ENCODE measurements around the gene DDX54. TPM values are rescaled to one million over a fixed set of nuclear protein-coding genes. Genes with fewer than 3 reads are reported as not detected.

Gene DDX54
- total and polyA plus RNA-seq, 2 of the 8 experiments (the other 6 are each of a cell fraction or from before 2014, with no cell fraction given): 64.9 to 113 TPM

DNA sequence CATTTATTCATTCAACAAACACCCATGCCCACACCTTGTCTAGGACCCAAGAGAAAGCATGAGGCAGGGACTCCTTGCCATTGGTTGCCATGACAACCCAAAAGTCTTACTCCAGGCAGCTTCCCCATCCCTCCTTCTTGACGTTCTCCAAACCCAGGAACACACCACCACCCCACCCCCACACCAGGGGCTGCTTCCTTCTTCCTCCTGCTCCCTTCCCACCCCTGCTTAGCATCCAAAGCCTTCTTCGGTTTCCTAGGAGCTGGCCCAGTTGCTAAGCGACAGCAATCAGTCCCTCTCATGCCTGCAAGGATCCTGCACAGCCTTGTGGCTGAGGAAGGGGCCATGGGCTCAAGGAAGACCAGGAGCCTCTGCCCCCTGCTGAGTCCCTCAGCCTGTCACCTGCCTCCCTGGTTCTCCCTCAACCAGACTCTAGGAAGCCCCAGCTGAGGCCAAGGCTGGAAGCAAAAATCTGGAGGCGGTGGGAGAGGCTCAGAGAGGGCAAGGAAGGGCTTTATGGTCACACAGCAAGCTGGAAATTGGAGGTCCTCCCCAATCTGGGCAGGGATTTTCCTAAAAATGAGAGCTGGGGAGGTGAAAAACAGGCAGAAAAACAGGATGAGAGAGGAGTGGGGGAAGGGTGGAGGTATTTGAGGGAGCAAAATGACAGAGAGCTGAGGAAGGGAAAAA is 65.2 kb downstream of the DDX54 start (continued):
- TF ChIP-seq, protein P1, sequence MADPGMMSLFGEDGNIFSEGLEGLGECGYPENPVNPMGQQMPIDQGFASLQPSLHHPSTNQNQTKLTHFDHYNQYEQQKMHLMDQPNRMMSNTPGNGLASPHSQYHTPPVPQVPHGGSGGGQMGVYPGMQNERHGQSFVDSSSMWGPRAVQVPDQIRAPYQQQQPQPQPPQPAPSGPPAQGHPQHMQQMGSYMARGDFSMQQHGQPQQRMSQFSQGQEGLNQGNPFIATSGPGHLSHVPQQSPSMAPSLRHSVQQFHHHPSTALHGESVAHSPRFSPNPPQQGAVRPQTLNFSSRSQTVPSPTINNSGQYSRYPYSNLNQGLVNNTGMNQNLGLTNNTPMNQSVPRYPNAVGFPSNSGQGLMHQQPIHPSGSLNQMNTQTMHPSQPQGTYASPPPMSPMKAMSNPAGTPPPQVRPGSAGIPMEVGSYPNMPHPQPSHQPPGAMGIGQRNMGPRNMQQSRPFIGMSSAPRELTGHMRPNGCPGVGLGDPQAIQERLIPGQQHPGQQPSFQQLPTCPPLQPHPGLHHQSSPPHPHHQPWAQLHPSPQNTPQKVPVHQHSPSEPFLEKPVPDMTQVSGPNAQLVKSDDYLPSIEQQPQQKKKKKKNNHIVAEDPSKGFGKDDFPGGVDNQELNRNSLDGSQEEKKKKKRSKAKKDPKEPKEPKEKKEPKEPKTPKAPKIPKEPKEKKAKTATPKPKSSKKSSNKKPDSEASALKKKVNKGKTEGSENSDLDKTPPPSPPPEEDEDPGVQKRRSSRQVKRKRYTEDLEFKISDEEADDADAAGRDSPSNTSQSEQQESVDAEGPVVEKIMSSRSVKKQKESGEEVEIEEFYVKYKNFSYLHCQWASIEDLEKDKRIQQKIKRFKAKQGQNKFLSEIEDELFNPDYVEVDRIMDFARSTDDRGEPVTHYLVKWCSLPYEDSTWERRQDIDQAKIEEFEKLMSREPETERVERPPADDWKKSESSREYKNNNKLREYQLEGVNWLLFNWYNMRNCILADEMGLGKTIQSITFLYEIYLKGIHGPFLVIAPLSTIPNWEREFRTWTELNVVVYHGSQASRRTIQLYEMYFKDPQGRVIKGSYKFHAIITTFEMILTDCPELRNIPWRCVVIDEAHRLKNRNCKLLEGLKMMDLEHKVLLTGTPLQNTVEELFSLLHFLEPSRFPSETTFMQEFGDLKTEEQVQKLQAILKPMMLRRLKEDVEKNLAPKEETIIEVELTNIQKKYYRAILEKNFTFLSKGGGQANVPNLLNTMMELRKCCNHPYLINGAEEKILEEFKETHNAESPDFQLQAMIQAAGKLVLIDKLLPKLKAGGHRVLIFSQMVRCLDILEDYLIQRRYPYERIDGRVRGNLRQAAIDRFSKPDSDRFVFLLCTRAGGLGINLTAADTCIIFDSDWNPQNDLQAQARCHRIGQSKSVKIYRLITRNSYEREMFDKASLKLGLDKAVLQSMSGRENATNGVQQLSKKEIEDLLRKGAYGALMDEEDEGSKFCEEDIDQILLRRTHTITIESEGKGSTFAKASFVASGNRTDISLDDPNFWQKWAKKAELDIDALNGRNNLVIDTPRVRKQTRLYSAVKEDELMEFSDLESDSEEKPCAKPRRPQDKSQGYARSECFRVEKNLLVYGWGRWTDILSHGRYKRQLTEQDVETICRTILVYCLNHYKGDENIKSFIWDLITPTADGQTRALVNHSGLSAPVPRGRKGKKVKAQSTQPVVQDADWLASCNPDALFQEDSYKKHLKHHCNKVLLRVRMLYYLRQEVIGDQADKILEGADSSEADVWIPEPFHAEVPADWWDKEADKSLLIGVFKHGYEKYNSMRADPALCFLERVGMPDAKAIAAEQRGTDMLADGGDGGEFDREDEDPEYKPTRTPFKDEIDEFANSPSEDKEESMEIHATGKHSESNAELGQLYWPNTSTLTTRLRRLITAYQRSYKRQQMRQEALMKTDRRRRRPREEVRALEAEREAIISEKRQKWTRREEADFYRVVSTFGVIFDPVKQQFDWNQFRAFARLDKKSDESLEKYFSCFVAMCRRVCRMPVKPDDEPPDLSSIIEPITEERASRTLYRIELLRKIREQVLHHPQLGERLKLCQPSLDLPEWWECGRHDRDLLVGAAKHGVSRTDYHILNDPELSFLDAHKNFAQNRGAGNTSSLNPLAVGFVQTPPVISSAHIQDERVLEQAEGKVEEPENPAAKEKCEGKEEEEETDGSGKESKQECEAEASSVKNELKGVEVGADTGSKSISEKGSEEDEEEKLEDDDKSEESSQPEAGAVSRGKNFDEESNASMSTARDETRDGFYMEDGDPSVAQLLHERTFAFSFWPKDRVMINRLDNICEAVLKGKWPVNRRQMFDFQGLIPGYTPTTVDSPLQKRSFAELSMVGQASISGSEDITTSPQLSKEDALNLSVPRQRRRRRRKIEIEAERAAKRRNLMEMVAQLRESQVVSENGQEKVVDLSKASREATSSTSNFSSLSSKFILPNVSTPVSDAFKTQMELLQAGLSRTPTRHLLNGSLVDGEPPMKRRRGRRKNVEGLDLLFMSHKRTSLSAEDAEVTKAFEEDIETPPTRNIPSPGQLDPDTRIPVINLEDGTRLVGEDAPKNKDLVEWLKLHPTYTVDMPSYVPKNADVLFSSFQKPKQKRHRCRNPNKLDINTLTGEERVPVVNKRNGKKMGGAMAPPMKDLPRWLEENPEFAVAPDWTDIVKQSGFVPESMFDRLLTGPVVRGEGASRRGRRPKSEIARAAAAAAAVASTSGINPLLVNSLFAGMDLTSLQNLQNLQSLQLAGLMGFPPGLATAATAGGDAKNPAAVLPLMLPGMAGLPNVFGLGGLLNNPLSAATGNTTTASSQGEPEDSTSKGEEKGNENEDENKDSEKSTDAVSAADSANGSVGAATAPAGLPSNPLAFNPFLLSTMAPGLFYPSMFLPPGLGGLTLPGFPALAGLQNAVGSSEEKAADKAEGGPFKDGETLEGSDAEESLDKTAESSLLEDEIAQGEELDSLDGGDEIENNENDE (IDR thresholded peaks at IDR 0.05; ENCODE audit: insufficient replicate concordance, low read length): no peak
- TF ChIP-seq MAFK (IDR thresholded peaks at IDR 0.05; ENCODE audit: low read depth, low read length) (no peak), TAF1 (IDR thresholded peaks at IDR 0.05; ENCODE audit: low read depth, low read length) (no peak)
